ENCODE measurements around the gene RYK.
"Not testable (repeated sequence)": the region's sequence is repeated elsewhere in the genome, so short reads cannot be mapped to it uniquely, and the experiment has no call there.

The RYK gene

DNA sequence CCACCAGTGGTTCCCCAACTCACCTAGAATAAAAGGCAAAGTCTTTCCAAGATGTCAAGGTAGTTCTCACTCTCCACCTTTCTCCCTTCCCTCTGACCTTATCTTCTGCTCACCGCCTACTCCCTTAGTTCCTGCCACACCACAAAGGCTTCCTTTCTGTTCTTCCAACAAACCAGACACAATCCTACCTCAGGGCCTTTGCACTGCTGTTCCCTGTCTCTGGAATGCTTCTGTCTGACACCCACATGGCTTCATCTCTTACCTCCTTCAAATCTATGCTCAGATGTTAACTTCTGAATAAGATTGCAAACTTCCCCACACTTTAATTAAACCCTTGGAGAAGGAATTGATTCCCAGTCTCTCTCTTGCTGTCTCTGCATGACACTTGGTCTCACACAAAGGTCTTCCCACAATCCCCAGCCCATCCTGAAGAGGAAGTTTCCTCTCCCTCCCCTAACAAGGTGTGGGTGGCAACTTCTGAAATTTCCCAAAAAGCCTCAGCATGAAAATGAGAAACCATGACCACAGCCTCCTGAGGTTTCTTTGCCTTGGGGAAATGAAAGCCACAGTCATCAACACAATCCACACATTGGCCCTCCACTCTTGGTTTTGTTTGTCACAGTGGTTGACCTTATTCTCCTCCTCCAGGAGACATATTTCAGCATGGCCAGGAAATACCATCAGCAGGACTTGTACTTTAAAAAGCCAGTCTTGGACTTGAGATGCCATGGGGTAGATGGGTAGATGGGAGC lies 3.0 kb upstream of the RYK start:
- DNase-seq (ENCODE audit: low read depth) = no peak

DNA sequence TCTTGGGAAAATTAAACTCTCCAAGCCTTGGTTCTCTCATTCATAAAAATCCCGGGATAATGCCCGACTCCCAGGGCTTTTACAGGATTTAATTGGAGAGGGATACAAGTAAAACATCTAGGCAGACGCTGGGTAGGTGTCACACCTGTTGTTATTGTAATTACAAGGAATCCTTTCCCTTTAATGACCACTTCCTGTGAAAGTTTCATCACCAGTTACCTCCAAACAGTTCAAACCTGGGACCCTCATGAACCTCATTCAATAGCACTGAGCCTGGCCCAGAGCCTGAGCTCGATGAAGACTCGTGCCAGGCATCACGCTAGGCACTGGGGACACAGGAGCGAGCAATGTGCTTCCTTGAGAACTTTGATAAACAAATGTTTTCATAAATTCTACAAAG lies 2.1 kb upstream of the RYK start:
- DNase-seq (ENCODE audit: low read depth) = no peak

DNA sequence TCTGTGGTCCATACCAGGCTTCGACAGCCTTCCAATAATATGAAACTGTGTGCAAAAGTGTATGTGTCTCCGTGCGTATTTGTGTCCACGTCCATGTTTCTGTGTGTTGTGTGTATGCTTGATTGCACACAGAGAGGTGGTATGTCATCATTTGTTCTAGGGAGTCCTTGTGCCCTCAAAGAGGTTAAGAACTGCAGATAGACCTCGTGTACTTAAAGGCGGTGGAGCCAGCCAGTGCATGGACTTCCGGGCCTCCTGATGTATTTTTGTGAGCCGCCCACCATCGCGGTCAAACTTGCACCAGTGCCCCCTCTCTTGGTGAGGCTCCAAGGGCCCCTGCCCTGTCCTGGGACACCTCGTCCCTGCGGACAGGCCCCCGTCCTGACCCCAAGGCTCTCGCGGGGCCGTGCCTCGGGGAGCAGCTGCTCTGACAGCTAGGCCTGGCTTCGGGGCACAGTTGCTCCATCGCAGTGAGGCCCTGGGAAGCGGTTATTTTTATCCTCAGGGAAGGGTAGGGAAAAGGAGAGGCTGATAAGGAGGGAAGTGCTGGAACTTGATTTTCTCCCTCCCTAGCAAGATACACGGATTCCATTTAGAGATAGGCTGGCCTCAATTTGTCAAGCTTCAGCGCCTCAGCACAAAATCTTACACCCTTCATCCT lies 1.2 kb upstream of the RYK start:
- DNase-seq (ENCODE audit: low read depth) = no peak

DNA sequence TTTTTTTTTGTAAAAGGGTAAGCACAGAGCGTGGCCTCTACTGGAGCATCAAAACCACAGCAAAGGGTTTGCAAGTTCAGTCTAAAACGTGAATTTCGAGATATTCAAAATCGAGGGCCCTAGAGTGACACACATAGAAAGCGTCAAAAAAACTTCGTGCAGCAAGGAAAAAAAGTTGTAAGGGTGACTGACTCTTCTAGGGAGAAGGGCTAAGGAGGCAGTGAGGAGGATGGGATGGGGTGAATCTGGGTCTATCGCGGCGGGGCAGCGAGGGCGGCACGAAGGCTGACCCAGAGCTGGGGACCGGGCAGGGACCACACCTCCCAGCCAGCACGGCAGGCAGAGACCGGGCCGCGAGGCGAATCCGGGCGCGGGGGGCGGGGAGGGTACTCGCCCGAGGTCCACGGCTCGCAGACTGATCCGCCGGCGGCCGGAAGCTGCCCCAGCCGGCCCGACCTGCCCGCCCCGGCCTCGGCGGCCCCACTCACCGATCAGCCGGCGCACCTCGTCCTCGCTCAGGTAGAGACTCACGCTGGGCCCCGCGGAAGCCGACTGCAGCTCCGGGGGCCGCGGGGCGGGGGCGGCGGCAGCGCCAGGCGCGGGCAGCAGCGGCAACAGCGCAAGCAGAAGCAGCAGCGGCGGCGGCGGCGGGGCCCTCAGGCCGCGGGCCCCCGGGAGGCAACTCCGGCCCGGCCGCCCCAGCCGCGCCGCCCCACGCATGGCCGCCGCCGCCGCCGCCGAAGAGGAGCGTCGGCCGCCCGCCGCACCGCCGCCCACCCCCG lies 533 bp downstream of the RYK start:
- peak; percentile 15 for DNase-seq (ENCODE audit: low read depth)

DNA sequence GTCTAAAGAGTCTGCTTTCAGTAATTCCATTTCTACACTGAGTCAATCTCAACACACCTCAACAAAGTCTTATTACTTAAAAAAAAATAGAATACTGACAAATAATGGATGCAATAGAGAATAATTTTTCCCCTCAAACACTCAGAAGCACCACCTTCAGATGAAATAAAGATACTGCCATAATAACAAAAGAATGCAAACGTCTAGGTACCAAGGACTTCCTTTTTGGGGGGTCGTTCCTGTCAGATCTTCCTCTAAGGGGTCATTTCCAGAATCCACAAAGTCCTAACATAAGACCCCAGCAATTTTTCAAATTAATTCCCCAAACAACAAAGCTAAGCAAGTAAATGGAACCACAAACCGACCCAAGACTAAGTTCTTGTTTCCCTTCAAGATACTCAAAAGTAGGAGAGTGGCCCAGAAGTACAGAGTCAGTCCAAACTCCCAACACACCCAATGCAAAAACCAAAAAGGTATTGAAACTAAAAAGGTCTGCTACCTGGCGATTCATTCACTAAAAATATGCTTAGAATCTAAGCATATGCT lies 1.3 kb downstream of the RYK start:
- DNase-seq (ENCODE audit: low read depth) = no peak

DNA sequence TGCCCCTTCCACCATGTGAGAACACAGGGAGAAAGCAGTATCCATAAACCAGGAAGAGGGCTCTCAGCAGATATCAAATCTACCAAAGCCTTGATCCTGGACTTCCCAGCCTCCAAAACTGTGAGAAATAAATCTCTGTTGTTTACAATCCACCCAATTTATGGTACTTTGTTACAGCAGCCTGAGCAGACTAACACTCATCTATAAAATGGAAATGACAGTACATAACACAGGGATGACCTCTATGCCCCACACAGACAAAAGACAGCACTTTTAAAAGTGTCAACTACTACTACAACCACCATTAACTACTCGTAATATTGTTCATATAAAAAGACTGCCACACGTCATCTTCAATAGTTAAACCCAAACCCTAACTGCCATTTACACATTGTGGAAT lies 5.7 kb downstream of the RYK start:
- no peak for DNase-seq (ENCODE audit: low read depth)

DNA sequence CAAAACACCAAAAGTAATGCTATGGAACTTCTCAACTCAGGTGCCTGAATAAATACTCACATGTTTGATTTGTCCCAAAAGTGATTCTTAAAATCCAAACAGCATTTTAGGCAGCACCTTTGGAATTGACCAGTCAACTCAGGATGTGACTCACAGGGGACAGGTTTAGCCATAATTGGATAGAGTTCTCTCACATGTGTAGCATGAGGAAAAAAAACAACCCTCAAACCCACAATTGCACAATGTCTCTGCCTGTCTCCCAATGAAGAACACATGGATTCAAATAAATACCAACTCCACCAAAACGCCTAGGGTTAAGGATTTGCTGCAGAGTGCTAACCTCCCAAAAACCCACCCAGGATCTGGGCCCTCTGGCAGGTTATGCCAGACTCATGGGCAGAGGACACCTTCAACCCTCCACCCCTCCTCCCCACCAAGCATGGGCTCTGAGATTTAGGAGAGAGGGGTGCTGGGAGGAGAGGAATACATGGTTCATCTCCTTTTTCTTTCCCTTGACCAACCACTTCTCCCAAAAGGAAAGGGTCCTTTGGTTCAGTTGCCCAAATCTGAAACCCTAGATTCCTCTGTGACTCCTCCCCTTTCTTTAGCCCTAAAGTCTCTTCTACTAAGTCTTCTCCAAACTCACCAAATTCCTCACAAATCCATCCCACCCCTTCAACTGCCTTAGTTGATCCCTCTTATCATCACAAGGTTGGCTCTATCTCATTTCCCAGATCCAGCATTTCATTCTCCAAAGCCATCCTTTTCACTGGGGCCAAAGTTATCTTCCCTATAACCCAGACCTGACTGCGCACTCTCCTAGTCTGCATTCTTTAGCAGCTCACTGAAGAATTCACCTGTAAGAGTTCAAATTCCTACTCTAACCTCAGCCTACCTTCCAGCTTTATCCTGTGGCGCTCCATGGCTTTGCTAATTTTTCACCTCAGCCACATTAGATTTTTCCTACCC lies 7.7 kb downstream of the RYK start:
- DNase-seq (ENCODE audit: low read depth) = no peak

DNA sequence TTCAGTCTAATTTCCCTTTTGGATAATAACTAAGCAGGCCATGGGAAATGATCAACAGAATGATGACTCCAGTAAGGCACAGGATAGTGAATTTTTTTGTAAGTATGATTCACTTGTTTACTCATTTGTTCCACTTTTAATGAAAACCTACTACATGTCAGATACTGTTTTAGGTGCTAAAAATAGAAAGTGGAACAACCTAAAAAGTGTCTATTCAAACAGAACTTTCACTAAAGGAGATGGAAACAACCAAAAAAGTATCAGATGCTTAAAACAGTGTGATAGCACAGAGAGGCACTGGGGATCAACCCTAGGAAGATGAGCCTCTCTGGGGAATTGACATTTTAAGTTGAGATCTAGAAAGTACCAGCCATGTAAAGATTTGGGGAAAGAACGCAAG lies 11.1 kb downstream of the RYK start:
- no peak for DNase-seq (ENCODE audit: low read depth)

DNA sequence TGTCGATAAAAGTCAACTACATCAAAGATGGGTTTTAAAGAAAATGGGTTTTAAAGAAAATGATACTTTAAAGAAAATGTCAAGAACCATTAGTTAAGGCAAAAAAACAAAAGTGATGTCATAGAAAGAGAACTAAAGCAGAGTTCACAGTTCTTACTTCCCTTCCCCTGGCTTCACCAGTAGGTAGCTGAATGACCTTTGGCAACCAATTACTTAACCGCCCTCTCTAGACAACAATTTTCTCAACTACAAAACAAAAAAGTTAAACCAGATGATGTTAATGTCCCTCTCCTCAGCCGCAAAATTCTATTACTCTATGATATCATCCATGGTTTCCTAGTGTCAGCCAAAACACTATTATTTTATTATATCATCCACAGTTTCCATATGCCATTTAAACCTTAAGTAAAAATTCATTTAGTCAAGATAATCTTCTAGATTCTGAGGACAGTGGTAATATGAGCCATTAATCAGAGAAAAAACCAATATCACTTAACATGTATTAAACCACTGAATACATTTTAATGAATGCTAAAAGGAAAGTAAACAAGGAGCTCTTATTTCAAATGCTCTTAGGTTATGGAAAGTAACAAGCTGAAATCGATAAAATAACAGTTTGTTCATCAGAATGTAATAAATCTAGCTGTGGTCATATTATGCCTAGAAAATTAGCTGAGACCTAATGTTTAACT lies 13.1 kb downstream of the RYK start:
- DNase-seq (ENCODE audit: low read depth) = no peak

DNA sequence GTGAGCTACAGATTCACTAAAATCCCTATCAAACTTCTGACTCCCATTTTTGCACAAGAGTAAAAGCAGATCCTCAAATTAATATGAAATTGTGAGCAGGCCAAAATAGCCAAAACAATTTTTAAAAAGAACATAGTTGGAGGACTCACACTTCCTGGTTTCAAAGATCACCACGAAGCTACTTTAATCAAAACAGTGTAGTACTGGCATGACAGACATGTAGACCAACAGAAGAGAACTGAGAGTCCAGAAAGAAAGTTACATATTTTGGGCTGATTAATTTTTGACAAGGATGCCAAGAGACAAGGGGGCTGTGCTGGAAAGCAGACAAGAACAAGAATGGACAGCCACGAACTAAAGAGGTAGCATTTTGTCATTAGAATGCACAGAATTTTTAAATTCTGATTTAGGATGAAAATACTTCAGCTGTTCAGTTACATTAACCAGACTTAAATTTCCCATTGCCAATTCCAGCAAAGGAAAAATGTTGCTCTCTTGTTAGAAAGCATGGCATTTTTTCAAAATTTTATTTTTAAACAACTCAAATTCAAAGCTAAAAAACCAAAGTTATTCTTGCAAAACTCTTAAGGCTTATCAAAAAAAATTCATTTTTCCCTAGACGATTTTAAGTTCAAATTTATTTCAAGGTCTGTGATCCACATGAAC lies 14.0 kb downstream of the RYK start:
- no peak for DNase-seq (ENCODE audit: low read depth)

DNA sequence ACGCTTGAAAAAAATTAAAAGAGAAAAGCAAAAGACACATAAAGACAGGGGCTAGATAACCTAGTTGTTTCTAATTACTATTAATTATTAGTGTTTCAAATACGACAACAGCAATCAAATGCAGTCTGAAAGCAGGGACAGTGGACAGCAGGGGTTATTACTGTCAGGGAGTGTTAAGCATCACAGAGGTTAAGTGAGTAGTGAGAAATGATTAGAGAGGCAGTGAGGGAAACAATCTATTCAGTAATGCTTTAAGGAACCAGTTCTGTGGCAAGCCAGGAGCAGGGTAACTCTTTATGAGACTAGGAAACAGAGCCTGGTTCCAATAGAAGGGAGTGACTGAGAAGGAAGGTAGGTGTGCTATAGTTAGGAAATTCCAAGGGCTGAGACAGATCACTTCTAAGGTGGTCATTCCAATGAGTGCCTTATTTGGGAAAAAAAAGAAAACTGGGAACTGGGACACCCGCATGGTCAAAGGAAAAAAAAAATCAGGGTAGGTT lies 15.0 kb downstream of the RYK start:
- DNase-seq (ENCODE audit: low read depth) = no peak

DNA sequence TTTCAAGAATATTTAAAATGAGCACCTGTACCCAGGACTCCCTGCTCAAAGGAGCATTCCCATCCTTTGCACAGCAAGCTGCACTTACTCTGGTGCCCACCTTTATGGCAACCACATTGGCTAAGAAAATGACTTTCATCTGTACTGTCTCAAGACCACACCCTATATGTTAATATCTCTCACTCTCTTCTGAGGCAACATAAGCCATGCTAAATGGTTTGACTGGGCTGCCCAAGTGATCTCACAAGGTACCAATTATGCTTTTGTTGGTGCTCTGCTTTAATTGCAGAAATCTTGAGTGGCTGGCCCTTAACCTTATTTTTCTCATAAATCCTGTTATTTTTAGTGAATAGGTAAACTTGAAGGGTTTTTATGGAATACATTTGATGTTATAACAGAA lies 17.7 kb downstream of the RYK start:
- DNase-seq (ENCODE audit: low read depth) = no peak

DNA sequence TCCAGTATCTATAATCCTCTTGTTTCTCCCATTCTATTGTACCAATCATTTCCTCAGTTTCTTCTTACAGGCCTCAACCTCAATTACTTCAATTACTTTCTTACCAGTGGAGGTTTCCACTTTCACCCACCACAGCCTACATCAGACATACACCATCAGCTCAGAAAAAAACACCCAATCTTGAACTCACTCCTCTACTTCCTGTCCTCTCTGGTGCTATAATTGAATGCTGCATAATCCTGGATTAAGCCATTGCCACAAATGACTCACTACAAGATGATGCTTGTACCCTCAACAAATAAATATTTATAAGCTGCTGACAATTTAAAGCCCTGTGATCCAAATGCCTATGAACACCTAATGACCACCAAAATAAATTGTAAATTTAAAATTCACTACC lies 18.5 kb downstream of the RYK start:
- no peak for DNase-seq (ENCODE audit: low read depth)

DNA sequence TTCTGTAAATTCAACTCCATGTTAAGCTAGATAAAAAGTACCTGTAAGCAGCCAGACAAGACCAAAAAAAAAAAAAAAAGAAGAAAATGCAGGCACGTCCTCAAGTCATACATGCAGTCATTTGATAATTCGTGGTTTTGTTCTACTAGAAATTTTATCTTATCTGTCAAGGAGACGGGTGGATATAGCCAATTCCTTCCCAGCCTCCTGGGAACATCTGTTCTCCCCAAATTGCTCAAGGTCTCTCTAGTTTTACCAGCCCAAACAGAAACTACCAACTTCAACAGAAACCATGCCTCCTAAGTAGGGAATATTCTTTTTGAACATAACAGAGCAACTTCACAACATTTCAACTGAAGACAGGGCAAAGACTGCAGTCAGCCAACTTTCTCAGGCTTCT lies 19.5 kb downstream of the RYK start:
- no peak for DNase-seq (ENCODE audit: low read depth)

DNA sequence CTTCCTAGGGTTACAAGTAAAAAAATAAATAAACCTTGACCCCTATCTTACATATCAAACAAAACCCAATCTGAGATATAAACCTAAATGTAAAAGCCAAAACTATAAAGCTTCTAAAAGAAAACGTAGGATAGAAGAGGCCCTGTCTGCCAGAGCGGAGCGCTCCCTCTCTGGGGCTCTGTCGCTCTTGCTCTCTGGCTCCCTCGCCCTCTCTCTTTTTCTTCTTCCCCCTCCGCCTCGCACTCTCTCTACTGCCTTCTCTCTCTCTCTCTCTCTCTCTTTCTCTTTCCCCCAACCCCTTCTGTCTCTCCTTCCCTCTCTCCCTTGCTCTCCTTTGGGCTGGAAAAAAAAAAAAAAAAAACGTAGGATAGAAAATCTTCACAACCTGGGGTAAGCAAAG lies 21.6 kb downstream of the RYK start:
- no peak for DNase-seq (ENCODE audit: low read depth)

DNA sequence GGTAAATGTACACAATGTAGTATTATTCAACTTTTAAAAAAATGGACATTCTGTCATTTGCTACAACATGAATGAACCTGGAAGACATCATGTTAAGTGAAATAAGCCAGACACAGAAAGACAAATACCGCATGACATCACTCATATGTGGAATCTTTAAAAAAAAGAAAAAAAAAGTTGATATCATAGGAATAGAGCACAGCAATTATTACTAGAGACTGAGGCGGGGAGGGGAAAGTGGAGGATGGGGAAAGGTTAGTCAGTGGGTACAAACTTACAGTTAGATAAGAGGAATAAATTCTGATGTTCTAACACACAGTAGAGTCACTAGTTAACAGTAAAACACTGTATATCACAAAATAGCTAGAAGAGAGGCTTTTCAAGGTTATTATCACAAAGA lies 22.2 kb downstream of the RYK start:
- no peak for DNase-seq (ENCODE audit: low read depth)

DNA sequence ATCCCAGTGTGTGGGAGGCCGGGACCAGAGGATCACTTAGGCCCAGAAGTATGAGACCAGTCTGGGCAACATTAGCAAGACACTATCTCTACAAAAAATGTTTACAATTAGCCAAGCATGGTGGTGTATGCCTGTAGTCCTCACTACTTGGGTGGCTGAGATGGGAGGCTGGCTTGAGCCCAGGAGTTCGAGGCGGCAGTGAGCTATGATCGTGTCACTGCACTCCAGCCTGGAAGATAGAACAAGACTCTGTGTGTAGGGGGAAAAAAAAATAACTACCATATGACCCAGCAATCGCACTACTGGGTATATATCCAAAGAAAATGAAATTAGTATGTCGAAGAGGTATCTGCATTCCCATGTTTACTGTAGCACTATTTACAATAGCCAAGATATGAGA lies 22.6 kb downstream of the RYK start:
- DNase-seq (ENCODE audit: low read depth) = no peak

DNA sequence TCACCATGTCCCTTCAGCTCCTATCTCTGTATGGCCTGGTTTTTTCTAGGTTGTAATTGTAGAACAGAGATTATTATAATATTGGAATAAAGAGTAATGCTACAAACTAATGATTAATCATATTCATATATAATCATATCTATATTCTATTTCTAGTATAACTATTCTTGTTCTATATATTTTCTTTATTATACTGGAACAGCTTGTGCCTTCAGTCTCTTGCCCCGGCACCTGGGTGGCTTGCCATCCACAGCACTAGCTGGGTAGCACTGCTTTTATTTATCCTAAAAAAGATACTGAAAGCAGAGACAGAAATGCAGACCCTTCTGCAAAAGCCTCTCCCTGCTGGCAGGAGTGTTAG lies 25.9 kb downstream of the RYK start:
- not testable (repeated sequence) for DNase-seq (ENCODE audit: low read depth)

DNA sequence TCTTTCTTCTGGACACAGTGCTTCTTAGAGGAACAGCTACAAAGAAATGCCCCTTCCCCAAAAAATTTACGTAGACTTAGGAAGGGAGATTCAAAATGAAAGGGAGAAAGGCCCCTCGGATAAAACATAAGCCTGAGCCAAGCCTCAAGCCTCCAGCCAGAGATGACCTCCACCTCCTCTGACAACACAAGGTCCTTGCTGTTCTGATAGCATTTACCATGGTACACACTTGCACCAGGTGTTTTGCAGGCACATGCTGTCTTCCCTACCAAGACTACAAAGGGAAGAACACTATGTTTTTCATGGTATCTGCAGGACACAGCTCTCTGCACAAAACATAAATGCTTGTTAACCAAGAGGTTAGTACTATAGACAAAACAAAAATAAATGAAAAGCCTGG lies 27.8 kb downstream of the RYK start:
- no peak for DNase-seq (ENCODE audit: low read depth)

DNA sequence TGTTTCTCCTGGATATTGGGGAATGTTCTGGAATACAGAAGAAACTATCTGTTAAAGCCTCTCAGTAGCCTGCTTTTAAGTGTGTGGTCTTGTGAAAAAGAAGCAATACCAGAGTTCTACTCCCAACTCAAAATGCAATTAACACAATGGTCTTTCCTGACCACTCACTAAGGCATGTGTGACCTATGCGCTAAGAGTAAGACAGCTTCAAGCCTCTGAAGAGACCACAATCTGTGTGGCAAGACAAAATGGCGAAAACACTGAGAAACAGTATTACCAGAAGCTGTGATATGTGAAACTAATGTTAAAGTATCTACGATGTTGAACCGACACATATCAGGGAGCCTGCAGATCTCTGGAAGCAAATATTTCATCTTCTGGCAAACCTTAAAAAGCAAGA lies 33.8 kb downstream of the RYK start:
- DNase-seq (ENCODE audit: low read depth) = no peak
